Right forelimb (tissue), 1 donor: ENCODE data around the gene HINT3.
"Not testable (repeated sequence)": the region's sequence is repeated elsewhere in the genome, so short reads cannot be mapped to it uniquely, and the experiment has no call there.

Experiments used
- DNase-seq: peaks from one replicate; pipeline ENCODE4 v3.0.0-alpha.2; 2018

HINT3 gene

GRCh38 chr6:125963817-125964216, 7.2 kb downstream of the HINT3 start:
- no peak for DNase-seq

- no peak for DNase-seq
Observed at GRCh38 chr6:125966569-125966968, 10.0 kb downstream of the HINT3 start.

- no peak for DNase-seq
Observed at GRCh38 chr6:125968493-125968892, 11.9 kb downstream of the HINT3 start.

GRCh38 chr6:125970760-125971159, 14.2 kb downstream of the HINT3 start:
- no peak for DNase-seq

- DNase-seq = not testable (repeated sequence)
Observed at GRCh38 chr6:125972478-125972877, 15.9 kb downstream of the HINT3 start.

GRCh38 chr6:125974214-125974866, 17.8 kb downstream of the HINT3 start:
- no peak for DNase-seq

- no peak for DNase-seq
Observed at GRCh38 chr6:125979101-125979500, 22.5 kb downstream of the HINT3 start.

GRCh38 chr6:125981571-125982185, 25.1 kb downstream of the HINT3 start:
- no peak for DNase-seq

- no peak for DNase-seq
Observed at GRCh38 chr6:125983246-125983945, 26.8 kb downstream of the HINT3 start.

- DNase-seq = no peak
Observed at GRCh38 chr6:125984311-125984710, 27.7 kb downstream of the HINT3 start.

- no peak for DNase-seq
Observed at GRCh38 chr6:125985522-125985921, 29.0 kb downstream of the HINT3 start.

GRCh38 chr6:125985979-125986300, 29.4 kb downstream of the HINT3 start:
- DNase-seq = no peak

- DNase-seq = peak; percentile 90
Observed at GRCh38 chr6:125986301-125987025, 29.9 kb downstream of the HINT3 start, which contains the start of gene TRMT11. Gene TRMT11, plus strand, starts transcription at chr6:125986540. Its CDS starts 11 bp downstream, at chr6:125986551.

- DNase-seq = no peak
Observed at GRCh38 chr6:125987026-125987617, 30.6 kb downstream of the HINT3 start.

- DNase-seq = no peak
Observed at GRCh38 chr6:125988280-125988679, 31.7 kb downstream of the HINT3 start.

GRCh38 chr6:125989631-125990030, 33.1 kb downstream of the HINT3 start:
- DNase-seq = no peak

GRCh38 chr6:125991653-125992052, 35.1 kb downstream of the HINT3 start:
- no peak for DNase-seq

GRCh38 chr6:125994670-125995488, 38.3 kb downstream of the HINT3 start:
- no peak for DNase-seq

GRCh38 chr6:125995972-125996580, 39.5 kb downstream of the HINT3 start:
- DNase-seq = peak; percentile 64

- no peak for DNase-seq
Observed at GRCh38 chr6:126002755-126003679, 46.4 kb downstream of the HINT3 start.

GRCh38 chr6:126007800-126008199, 51.2 kb downstream of the HINT3 start:
- DNase-seq = no peak
